Esophagus muscularis mucosa (tissue), 4 donors: ENCODE data around the gene B9D1. TPM values are rescaled to one million over a fixed set of nuclear protein-coding genes. Genes with fewer than 3 reads are reported as not detected.

Source experiments
- DNase-seq: peaks from one replicate; pipeline ENCODE4 v3.0.0-alpha.2; 2017; ENCODE audit errors: extremely low spot score
- H3K27ac ChIP-seq, 4 donors: fragments of 200-600 bp; sonication (generic); replicated peaks in 1 of 4; 1 replicate in 3 of 4; 2 replicates in 1 of 4; pipeline ENCODE4 v1.5.1; 2016 to 2019; ENCODE audit warnings: mild to moderate bottlenecking in 1 of 4
- H3K27me3 ChIP-seq, 4 donors: fragments of 200-600 bp; sonication (generic); one replicate each; pipeline versions ENCODE4 v1.5.1 to v1.6.0; 2016 to 2019
- H3K36me3 ChIP-seq, 4 donors: fragments of 200-600 bp; sonication (generic); one replicate each; pipeline ENCODE4 v1.5.1; 2016 to 2019
- H3K4me1 ChIP-seq, 4 donors: fragments of 200-600 bp; sonication (generic); one replicate each; pipeline ENCODE4 v1.5.1; 2016 to 2019
- H3K4me3 ChIP-seq, 4 donors: fragments of 200-600 bp; sonication (generic); 1 replicate in 2 of 4; 2 replicates in 2 of 4; pipeline ENCODE4 v1.5.1; 2016 to 2019; ENCODE audit warnings: mild to moderate bottlenecking in 4 of 4, moderate library complexity in 1 of 4
- H3K9me3 ChIP-seq, 4 donors: fragments of 200-600 bp; sonication (generic); 1 replicate in 3 of 4; 2 replicates in 1 of 4; pipeline ENCODE4 v1.5.1; 2016 to 2019
- CTCF ChIP-seq, 3 experiments: fragments of 200-600 bp in 2 of 3; fragments of 450-650 bp in 1 of 3; sonication (generic) in 2 of 3; IDR thresholded peaks; one replicate each; pipeline ENCODE4 v1.5.1; 2017 to 2019; ENCODE audit warnings: antibody characterized with exemption in 3 of 3, mild to moderate bottlenecking in 2 of 3, moderate library complexity in 1 of 3
- EP300 ChIP-seq: sonication (generic); formaldehyde crosslinking; IDR thresholded peaks from one replicate; pipeline ENCODE4 v1.6.1; 2017; ENCODE audit warnings: antibody characterized with exemption
- POLR2A ChIP-seq: fragments of 450-650 bp; IDR thresholded peaks from one replicate; pipeline ENCODE4 v1.6.1; 2017; ENCODE audit warnings: antibody characterized with exemption, moderate library complexity, mild to moderate bottlenecking, low read depth
- POLR2AphosphoS5 ChIP-seq, 2 donors: sonication (generic); formaldehyde crosslinking; IDR thresholded peaks; one replicate each; pipeline ENCODE4 v1.6.1; 2017; ENCODE audit warnings: antibody characterized with exemption in 2 of 2
- WGBS: methylation state at CpG from one replicate; pipeline ENCODE4 v1.1.5; 2018; 5-methylcytosine and 5-hydroxymethylcytosine counted together
- intact Hi-C: fragments of 100-400 bp; cut with DNase I; formaldehyde crosslinking; loops from one replicate; pipeline ENCODE4 v1.15.1; 2023
- total RNA-seq, 4 donors: library from RNA; depleted of rRNA; stranded (reverse); fragments of >200 nt; gene quantifications; one replicate each; pipeline versions ENCODE4 v1.1.0 to v1.2.1, GENCODE V29; 2016

B9D1 gene
- total RNA-seq, 4 donors from 2014 or later: 9.5 to 13.8 (median 9.9) TPM

- TF ChIP-seq CTCF (IDR thresholded peaks at IDR 0.05): no peak
- TF ChIP-seq EP300: no peak
- TF ChIP-seq POLR2AphosphoS5 (IDR thresholded peaks at IDR 0.05): no peak
- no peak for TF ChIP-seq POLR2A
- WGBS: 100% methylated on average over 4 of the region's 4 CpGs
Observed at GRCh38 chr17:19368229-19368628, 5.7 kb upstream of the B9D1 start.

GRCh38 chr17:19366637-19366972 lies 4.1 kb upstream of the B9D1 start:
- no peaks in the 10 kb centered on the region for H3K27me3 ChIP-seq
- no peak overlapping the region for H3K4me3 ChIP-seq
- 95% methylated on average over 5 of the region's 5 CpGs for WGBS
- DNase-seq: no peak
- no peak overlapping the region for H3K27ac ChIP-seq
- TF ChIP-seq POLR2AphosphoS5 (IDR thresholded peaks at IDR 0.05) (no peak), EP300 (no peak), POLR2A (no peak), CTCF (IDR thresholded peaks at IDR 0.05) (no peak)
- no peaks in the 10 kb centered on the region for H3K9me3 ChIP-seq
- intact Hi-C loops: loop anchor here (10.0 kb wide), 2 partner anchors 138 to 398 kb away; no protein-coding TSS in a partner anchor
- peaks cover 27 to 32% (median 28%) of the 10 kb centered on the region in 4 donors for H3K4me1 ChIP-seq
- no peaks in the 10 kb centered on the region for H3K36me3 ChIP-seq

More at GRCh38 chr17:19368229-19368628, 5.7 kb upstream of the B9D1 start:
- Histone ChIP-seq H3K4me3 (no peak overlapping the region), H3K27ac (no peak overlapping the region), H3K4me1 (peaks cover 16 to 21% (median 17%) of the 10 kb centered on the region in 4 donors), H3K9me3 (no peaks in the 10 kb centered on the region), H3K36me3 (no peaks in the 10 kb centered on the region), H3K27me3 (no peaks in the 10 kb centered on the region)
- intact Hi-C loops: loop anchor here (10.0 kb wide), 2 partner anchors 137 to 397 kb away; no protein-coding TSS in a partner anchor
- DNase-seq: no peak

- intact Hi-C loops: loop anchor here (10.0 kb wide), 2 partner anchors 139 to 399 kb away; no protein-coding TSS in a partner anchor
- DNase-seq: no peak
- H3K4me1 ChIP-seq: peaks cover 23 to 37% (median 32%) of the 10 kb centered on the region in 4 donors
Observed at GRCh38 chr17:19365833-19366636, 3.5 kb upstream of the B9D1 start.

GRCh38 chr17:19365499-19365817 lies 2.9 kb upstream of the B9D1 start:
- Histone ChIP-seq H3K27me3 (no peaks in the 10 kb centered on the region), H3K9me3 (no peaks in the 10 kb centered on the region), H3K27ac (no peak overlapping the region), H3K4me3 (no peak overlapping the region), H3K4me1 (peaks cover 17 to 31% (median 26%) of the 10 kb centered on the region in 4 donors), H3K36me3 (no peaks in the 10 kb centered on the region)
- no peak for DNase-seq
- intact Hi-C loops: loop anchor here (10.0 kb wide), 2 partner anchors 139 to 399 kb away; no protein-coding TSS in a partner anchor
- WGBS: 94% methylated on average over 4 of the region's 4 CpGs
- no peak for TF ChIP-seq CTCF (IDR thresholded peaks at IDR 0.05)
- no peak for TF ChIP-seq POLR2A
- no peak for TF ChIP-seq EP300
- TF ChIP-seq POLR2AphosphoS5 (IDR thresholded peaks at IDR 0.05): no peak

More at GRCh38 chr17:19365833-19366636, 3.5 kb upstream of the B9D1 start:
- Histone ChIP-seq H3K4me3 (no peak overlapping the region), H3K36me3 (no peaks in the 10 kb centered on the region), H3K27ac (no peak overlapping the region), H3K27me3 (no peaks in the 10 kb centered on the region), H3K9me3 (no peaks in the 10 kb centered on the region)
- no peak for TF ChIP-seq POLR2A
- TF ChIP-seq POLR2AphosphoS5 (IDR thresholded peaks at IDR 0.05): no peak
- no peak for TF ChIP-seq CTCF (IDR thresholded peaks at IDR 0.05)
- no peak for TF ChIP-seq EP300
- 93% methylated on average over 7 of the region's 9 CpGs for WGBS
